Measurements from ENCODE around the gene SCRN2. TPM values are rescaled to one million over a fixed set of nuclear protein-coding genes. Genes with fewer than 3 reads are reported as not detected.

The SCRN2 gene
- total and polyA plus RNA-seq, 2 of the 13 experiments (the other 11 are each of a cell fraction or from before 2014, with no cell fraction given): 21.7 to 29.5 TPM

DNA sequence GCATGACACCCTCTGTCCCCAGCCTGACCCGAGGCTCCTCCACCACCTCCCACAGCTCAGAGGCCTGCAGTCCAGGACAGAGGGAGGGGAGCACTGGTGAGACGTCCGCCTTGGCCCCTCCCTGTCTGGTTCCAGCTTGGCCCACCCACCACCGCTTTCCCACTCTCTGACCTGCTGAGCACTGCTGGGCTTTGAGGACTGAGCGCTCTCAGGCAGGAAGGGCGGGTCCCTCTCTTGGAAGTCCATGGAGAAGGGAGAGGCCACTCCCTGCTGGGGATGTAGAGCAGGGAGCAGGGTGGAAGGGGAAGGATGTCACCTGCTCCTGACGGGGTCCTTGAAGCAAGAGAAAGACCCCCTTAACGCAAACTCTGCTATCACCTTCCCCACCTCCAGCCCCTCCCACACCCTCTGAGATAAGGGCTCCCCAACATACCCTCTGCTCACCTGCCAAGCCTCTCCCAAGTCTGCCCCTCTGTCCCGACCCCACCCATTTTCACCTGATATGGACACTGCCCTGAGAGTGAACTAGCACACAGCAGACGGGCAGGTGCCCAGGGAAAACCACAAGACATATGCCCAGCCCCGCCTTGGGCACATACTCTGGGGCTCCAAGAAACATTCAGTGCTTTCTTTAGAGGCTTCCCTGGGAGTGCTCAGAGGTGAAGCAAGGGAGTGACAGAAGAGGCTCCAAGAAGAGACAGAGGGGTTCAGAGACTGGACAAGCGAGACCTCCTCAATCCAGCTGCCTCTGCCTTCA lies 20.9 kb downstream of the SCRN2 start:
- POLR2A ChIA-PET: no interaction called here
- CTCF ChIA-PET (ENCODE audit: low intra/inter-chr PET ratio, low total read pairs): no interaction called here

GRCh38 chr17:47819475-47819874 lies 21.6 kb downstream of the SCRN2 start:
- ATAC-seq (no peak), DNase-seq (ENCODE audit: low spot score) (no peak), FAIRE-seq (no peak)
- in situ Hi-C loops (cut with HindIII; ENCODE audit: extremely low pct_ligation_motif_present, low pct_unique_long_range_greater_than_20kb): no loop called here
- Histone ChIP-seq H3K9ac (ENCODE audit: insufficient read depth, low read depth, low read length) (no peak overlapping the region), H2AFZ (ENCODE audit: low read length) (no peak overlapping the region), H3K79me2 (ENCODE audit: insufficient read depth, low read length) (no peaks in the 10 kb centered on the region), H3K9me3 (ENCODE audit: low read length) (no peaks in the 10 kb centered on the region), H3K4me3 (replicated peaks in 1 of 3; ENCODE audit: insufficient read depth in 1 of 3, low read depth in 2 of 3, low read length in 3 of 3) (no peak overlapping the region), H3K4me1 (ENCODE audit: insufficient read depth, low read length) (peaks cover 19% of the 10 kb centered on the region), H3K36me3 (replicated peaks in 1 of 2; ENCODE audit: control insufficient read depth in 1 of 2, insufficient read depth in 2 of 2, low read length in 2 of 2) (peaks cover 21 to 37% of the 10 kb centered on the region in 2 experiments; a peak in 4 of 5 replicates), H3K4me2 (ENCODE audit: low read depth, low read length) (no peak overlapping the region), H3K27me3 (ENCODE audit: control insufficient read depth in 1 of 2, insufficient read depth in 2 of 2, low read length in 2 of 2) (no peaks in the 10 kb centered on the region; a peak in 1 of 5 replicates), H4K20me1 (ENCODE audit: insufficient read depth, low read length) (no peaks in the 10 kb centered on the region), H3K27ac (ENCODE audit: extremely low read length, insufficient read depth, low read length) (no peak overlapping the region)
- TF ChIP-seq NFYB (CRISPR knock-in tag; IDR thresholded peaks at IDR 0.05) (no peak), CAMTA2 (CRISPR knock-in tag; IDR thresholded peaks at IDR 0.05; ENCODE audit: borderline replicate concordance) (no peak), CSRNP2 (CRISPR knock-in tag; conservative IDR thresholded peaks at IDR 0.05; ENCODE audit: low read depth) (no peak)
- ChIA-PET CTCF (ENCODE audit: low intra/inter-chr PET ratio, low total read pairs) (no interaction called here), POLR2A (no interaction called here)
- 88% methylated on average over 10 of the region's 10 CpGs for WGBS (ENCODE audit: low lambda C conversion rate)
- BruUV-seq (replicated peaks): no TSS peak
- intact Hi-C loops (cut with micrococcal nuclease; ENCODE audit: unreplicated experiment): no loop called here

More for the DNA sequence above, 20.9 kb downstream of the SCRN2 start:
- DNase-seq (ENCODE audit: low spot score) (no peak), FAIRE-seq (no peak), ATAC-seq (no peak)
- TF ChIP-seq ZNF549 (CRISPR knock-in tag; IDR thresholded peaks at IDR 0.05): no peak
- no peak for TF ChIP-seq HNF4G (IDR thresholded peaks at IDR 0.05; ENCODE audit: borderline replicate concordance, low read depth, low read length)
- no peak for TF ChIP-seq HNF4G (CRISPR knock-in tag; IDR thresholded peaks at IDR 0.05; ENCODE audit: borderline replicate concordance, low read depth)
- no peak for TF ChIP-seq ZNF205 (CRISPR knock-in tag; IDR thresholded peaks at IDR 0.05)
- TF ChIP-seq CERS6 (CRISPR knock-in tag; IDR thresholded peaks at IDR 0.05): no peak
- TF ChIP-seq ZNF737 (CRISPR knock-in tag; IDR thresholded peaks at IDR 0.05; ENCODE audit: borderline replicate concordance): no peak
- no peak for TF ChIP-seq HOXA5 (CRISPR knock-in tag; IDR thresholded peaks at IDR 0.05)
- no peak for TF ChIP-seq TCF7 (IDR thresholded peaks at IDR 0.05; ENCODE audit: low read depth)
- TF ChIP-seq ZNF557 (CRISPR knock-in tag; IDR thresholded peaks at IDR 0.05): no peak
- Histone ChIP-seq H3K36me3 (replicated peaks in 1 of 2; ENCODE audit: control insufficient read depth in 1 of 2, insufficient read depth in 2 of 2, low read length in 2 of 2) (peaks cover 19 to 34% of the 10 kb centered on the region in 2 experiments; a peak in 4 of 5 replicates), H4K20me1 (ENCODE audit: insufficient read depth, low read length) (no peaks in the 10 kb centered on the region), H3K4me2 (ENCODE audit: low read depth, low read length) (peak overlapping the region; percentile 88), H3K9ac (ENCODE audit: insufficient read depth, low read depth, low read length) (peak overlapping the region; percentile 78), H3K4me1 (ENCODE audit: insufficient read depth, low read length) (peaks cover 19% of the 10 kb centered on the region), H3K4me3 (replicated peaks in 1 of 3; ENCODE audit: insufficient read depth in 1 of 3, low read depth in 2 of 3, low read length in 3 of 3) (peak overlapping the region; percentile 73 to 90 (median 73); a peak in 4 of 6 replicates), H3K9me3 (ENCODE audit: low read length) (no peaks in the 10 kb centered on the region), H3K27ac (ENCODE audit: extremely low read length, insufficient read depth, low read length) (no peak overlapping the region), H2AFZ (ENCODE audit: low read length) (no peak overlapping the region), H3K79me2 (ENCODE audit: insufficient read depth, low read length) (no peaks in the 10 kb centered on the region), H3K27me3 (ENCODE audit: control insufficient read depth in 1 of 2, insufficient read depth in 2 of 2, low read length in 2 of 2) (no peaks in the 10 kb centered on the region; a peak in 1 of 5 replicates)
- WGBS (ENCODE audit: low lambda C conversion rate): 82% methylated on average over 12 of the region's 12 CpGs
- BruUV-seq (replicated peaks): no TSS peak
- intact Hi-C loops (cut with micrococcal nuclease; ENCODE audit: unreplicated experiment) (no loop called here), in situ Hi-C loops (cut with HindIII; ENCODE audit: extremely low pct_ligation_motif_present, low pct_unique_long_range_greater_than_20kb) (no loop called here)

All from HepG2 (cell line).